Endothelial cell (in vitro differentiated cells): ENCODE results near the gene STAG1. TPM values are rescaled to one million over a fixed set of nuclear protein-coding genes. Genes with fewer than 3 reads are reported as not detected.
"Not testable (repeated sequence)": the region's sequence is repeated elsewhere in the genome, so short reads cannot be mapped to it uniquely, and the experiment has no call there.

ENCODE experiments used
- DNase-seq: peaks from one replicate; pipeline ENCODE4 v3.0.0; 2021; ENCODE audit warnings: low spot score
- H3K27ac Mint-ChIP-seq: one replicate; pipeline ENCODE4 v1.8.0; 2021; ENCODE audit warnings: mixed read lengths, inconsistent platforms; ENCODE audit not compliant: unreplicated experiment
- H3K27me3 Mint-ChIP-seq: one replicate; pipeline ENCODE4 v1.8.0; 2021; ENCODE audit warnings: mild to moderate bottlenecking, moderate library complexity, mixed read lengths, inconsistent platforms; ENCODE audit not compliant: unreplicated experiment
- H3K36me3 Mint-ChIP-seq: one replicate; pipeline ENCODE4 v1.8.0; 2021; ENCODE audit warnings: mild to moderate bottlenecking, low read depth, mixed read lengths, inconsistent platforms; ENCODE audit not compliant: unreplicated experiment
- H3K4me1 Mint-ChIP-seq: one replicate; pipeline ENCODE4 v1.8.0; 2021; ENCODE audit warnings: mild to moderate bottlenecking, mixed read lengths, inconsistent platforms; ENCODE audit not compliant: unreplicated experiment
- H3K4me3 Mint-ChIP-seq: one replicate; pipeline ENCODE4 v1.8.0; 2021; ENCODE audit warnings: mild to moderate bottlenecking, mixed read lengths, inconsistent platforms; ENCODE audit not compliant: unreplicated experiment
- H3K9me3 Mint-ChIP-seq: one replicate; pipeline ENCODE4 v1.8.0; 2021; ENCODE audit warnings: mixed read lengths, inconsistent platforms; ENCODE audit not compliant: unreplicated experiment
- total RNA-seq: library from RNA; stranded (reverse); fragmentation: NEBNext Ultra II Directional; extraction: Animal tissue kit (Norgen Biotek cat#: 25700); gene quantifications from one replicate; pipeline ENCODE4 v1.2.1, GENCODE V29; 2021; ENCODE audit not compliant: unreplicated experiment
- TF ChIP-seq, protein P1 (sequence below): fragments of 200-600 bp; sonication (generic); IDR thresholded peaks from one replicate; pipeline ENCODE4 v1.5.0; 2021; ENCODE audit warnings: antibody characterized with exemption; ENCODE audit not compliant: unreplicated experiment

The STAG1 gene
- total RNA-seq, 1 donor from 2014 or later = 30.0 TPM

DNA sequence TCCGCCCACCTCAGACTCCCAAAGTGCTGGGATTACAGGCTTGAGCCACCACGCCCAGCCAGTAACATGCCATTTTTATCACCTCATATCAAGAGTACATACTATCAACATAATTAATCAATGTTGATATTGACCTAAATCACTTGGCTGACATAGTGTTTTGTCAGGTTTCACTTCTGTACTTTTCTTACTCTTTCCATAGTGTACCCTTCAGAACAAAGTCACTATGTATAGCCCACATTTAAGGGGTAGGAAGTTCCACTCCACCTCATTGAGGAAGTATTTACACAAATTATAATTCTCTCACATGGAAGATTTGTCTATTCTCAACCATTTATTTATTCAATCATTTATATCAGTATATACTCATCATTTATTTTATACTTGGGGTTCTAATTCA, 145.2 kb downstream of the STAG1 start:
- H3K36me3 Mint-ChIP-seq = no peaks in the 10 kb centered on the region
- TF ChIP-seq, protein P1, sequence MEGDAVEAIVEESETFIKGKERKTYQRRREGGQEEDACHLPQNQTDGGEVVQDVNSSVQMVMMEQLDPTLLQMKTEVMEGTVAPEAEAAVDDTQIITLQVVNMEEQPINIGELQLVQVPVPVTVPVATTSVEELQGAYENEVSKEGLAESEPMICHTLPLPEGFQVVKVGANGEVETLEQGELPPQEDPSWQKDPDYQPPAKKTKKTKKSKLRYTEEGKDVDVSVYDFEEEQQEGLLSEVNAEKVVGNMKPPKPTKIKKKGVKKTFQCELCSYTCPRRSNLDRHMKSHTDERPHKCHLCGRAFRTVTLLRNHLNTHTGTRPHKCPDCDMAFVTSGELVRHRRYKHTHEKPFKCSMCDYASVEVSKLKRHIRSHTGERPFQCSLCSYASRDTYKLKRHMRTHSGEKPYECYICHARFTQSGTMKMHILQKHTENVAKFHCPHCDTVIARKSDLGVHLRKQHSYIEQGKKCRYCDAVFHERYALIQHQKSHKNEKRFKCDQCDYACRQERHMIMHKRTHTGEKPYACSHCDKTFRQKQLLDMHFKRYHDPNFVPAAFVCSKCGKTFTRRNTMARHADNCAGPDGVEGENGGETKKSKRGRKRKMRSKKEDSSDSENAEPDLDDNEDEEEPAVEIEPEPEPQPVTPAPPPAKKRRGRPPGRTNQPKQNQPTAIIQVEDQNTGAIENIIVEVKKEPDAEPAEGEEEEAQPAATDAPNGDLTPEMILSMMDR = no peak
- DNase-seq = no peak
- no peaks in the 10 kb centered on the region for H3K4me1 Mint-ChIP-seq
- H3K27ac Mint-ChIP-seq = no peak overlapping the region
- no peaks in the 10 kb centered on the region for H3K27me3 Mint-ChIP-seq
- no peak overlapping the region for H3K4me3 Mint-ChIP-seq
- H3K9me3 Mint-ChIP-seq = no peaks in the 10 kb centered on the region

DNA sequence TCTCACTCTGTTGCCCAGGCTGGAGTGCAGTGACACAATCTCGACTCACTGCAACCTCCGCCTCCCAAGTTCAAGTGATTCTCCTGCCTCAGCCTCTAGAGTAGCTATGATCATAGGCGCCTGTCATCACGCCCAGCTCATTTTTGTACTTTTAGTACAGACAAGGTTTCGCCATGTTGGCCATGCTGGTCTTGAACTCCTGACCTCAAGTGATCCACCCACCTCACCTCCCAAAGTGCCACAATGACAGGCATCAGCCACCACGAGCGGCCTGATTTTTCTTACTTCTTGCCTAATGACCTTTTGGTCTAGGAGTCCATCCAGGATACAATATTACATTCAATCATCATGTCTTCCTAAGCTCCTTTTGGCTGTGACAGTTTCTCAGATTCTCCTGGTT, 146.0 kb downstream of the STAG1 start:
- not testable (repeated sequence) for H3K36me3 Mint-ChIP-seq, H3K27me3 Mint-ChIP-seq, DNase-seq, H3K4me1 Mint-ChIP-seq, H3K4me3 Mint-ChIP-seq, H3K27ac Mint-ChIP-seq, H3K9me3 Mint-ChIP-seq

DNA sequence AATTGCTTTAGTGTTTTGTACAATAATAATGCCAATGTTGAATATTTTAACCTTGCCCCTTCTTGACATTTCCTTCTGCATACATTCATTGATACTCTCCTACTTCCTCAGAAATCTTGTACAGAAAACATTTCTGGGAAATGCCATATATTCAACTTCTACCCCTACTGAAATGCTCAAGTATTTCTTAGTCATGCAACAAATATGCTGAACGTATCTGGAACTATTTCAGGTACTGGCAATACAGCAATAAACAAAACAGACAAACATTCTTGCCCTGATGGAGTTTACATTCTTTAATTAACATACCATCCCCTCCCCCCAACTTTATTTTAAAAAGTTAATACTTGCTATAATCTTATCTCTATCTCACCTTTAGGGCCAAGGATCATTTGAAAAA, 147.2 kb downstream of the STAG1 start:
- TF ChIP-seq, protein P1 = no peak
- no peaks in the 10 kb centered on the region for H3K36me3 Mint-ChIP-seq
- no peak for DNase-seq
- no peak overlapping the region for H3K27ac Mint-ChIP-seq
- no peaks in the 10 kb centered on the region for H3K4me1 Mint-ChIP-seq
- no peak overlapping the region for H3K4me3 Mint-ChIP-seq
- H3K27me3 Mint-ChIP-seq = no peaks in the 10 kb centered on the region
- no peaks in the 10 kb centered on the region for H3K9me3 Mint-ChIP-seq

DNA sequence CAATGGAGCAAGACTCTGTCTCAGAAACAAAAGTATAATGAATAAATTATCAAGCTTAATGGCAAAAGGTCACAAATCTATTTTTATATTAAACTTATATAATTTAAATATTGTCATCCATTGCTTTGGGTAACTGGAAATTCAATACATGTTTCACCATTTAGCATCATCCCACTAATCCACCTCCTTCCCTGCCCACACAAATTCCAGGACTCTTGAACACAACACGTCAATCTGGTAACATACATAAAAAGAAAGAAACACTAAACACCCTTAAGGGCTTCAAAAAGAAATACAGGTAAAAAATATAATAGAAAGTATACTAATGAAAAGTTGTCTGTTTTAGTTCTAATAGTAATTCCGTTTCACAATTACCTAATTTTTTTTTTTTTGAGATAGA, 149.4 kb downstream of the STAG1 start:
- no peak for DNase-seq
- TF ChIP-seq, protein P1 = no peak
- Mint-ChIP-seq H3K27ac (no peak overlapping the region), H3K36me3 (no peaks in the 10 kb centered on the region), H3K9me3 (no peaks in the 10 kb centered on the region), H3K4me1 (no peaks in the 10 kb centered on the region), H3K4me3 (no peak overlapping the region), H3K27me3 (no peaks in the 10 kb centered on the region)

DNA sequence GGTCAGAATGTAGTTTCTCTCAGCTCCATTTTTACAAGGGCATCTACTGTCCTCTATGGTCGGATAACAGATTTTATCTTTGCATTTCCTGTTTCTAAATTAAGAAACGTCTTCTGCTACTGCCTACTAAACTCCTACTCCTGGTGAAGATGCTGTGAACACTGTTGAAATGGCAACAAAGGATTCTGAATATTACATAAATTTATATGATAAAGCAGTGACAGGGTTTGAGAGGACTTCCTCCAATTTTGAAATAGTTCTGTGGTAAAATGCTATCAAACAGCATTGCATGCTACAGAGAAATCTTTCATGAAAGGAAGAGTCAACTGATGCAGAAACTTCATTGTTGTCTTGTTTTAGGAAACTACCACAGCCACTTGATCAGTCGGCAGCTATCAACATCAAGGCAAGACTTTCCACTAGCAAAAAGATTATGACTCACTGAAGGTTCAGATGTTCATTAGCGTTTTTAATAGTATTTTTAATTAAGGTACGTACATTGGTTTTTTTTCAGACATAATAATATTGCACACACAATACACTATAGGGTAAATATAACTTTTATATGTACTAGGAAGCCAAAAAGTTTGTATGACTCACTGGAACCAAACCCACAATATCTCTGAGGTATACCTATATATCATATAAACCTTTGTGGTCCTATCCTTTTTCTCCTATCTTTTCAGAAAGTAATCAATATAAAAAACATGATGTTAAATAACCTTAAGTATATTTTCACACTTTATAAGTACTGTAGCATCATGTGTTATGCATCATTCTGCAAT, 156.1 kb downstream of the STAG1 start:
- Mint-ChIP-seq H3K4me3 (no peak overlapping the region), H3K27ac (peak overlapping the region; percentile 14), H3K4me1 (peaks cover 9% of the 10 kb centered on the region), H3K9me3 (no peaks in the 10 kb centered on the region), H3K36me3 (no peaks in the 10 kb centered on the region), H3K27me3 (no peaks in the 10 kb centered on the region)
- DNase-seq = no peak
- TF ChIP-seq, protein P1 = no peak
